ENCODE measurements around the gene ARID1B. TPM values are rescaled to one million over a fixed set of nuclear protein-coding genes. Genes with fewer than 3 reads are reported as not detected.

The ARID1B gene
- total and polyA plus RNA-seq, 10 of the 15 experiments (the other 5 are each of a cell fraction or from before 2014, with no cell fraction given) = 24.7 to 133 (median 54.6) TPM

DNA sequence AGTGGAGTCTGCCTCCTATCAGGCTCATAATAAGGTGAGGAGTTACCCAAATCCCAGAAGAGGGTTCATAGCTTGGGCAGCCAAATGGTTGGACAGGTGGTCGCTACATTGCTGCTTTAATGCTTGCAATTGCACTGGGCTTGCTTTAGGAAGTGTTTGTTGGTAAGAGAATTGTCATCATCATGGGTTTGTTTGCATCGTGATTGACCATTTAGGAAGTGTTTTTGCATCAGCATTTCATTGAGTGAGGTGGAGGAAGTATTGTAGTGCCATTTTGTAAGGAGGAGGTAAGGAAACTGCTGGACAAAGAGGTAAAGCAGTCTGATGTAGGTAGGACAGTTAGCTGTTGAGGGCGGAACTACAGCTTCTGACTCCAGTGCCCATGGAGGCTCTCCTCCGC lies 101.5 kb downstream of the ARID1B start:
- H3K27ac ChIP-seq (ENCODE audit: control insufficient read depth, insufficient read depth) = no peak overlapping the region
- SMC1A ChIA-PET (ENCODE audit: uncharacterized antibody, unreplicated experiment) = interaction anchor here (1.0 to 1.8 kb wide), 4 partner anchors 24 to 241 kb away, joined by 3 to 4 read pairs (median 4); no protein-coding TSS in a partner anchor
- POLR2A ChIA-PET = no interaction called here
- no peak overlapping the region for H3K4me2 ChIP-seq (ENCODE audit: control insufficient read depth, insufficient read depth)
- H3K27me3 ChIP-seq (replicated peaks in 1 of 2; ENCODE audit: control insufficient read depth in 2 of 2, insufficient read depth in 2 of 2, low read length in 1 of 2) = no peaks in the 10 kb centered on the region
- H3K36me3 ChIP-seq (ENCODE audit: control insufficient read depth in 2 of 2, insufficient read depth in 2 of 2, low read length in 1 of 2) = peaks cover 1 to 3% of the 10 kb centered on the region in 2 experiments
- no peak for ATAC-seq
- H3K4me3 ChIP-seq = no peak overlapping the region
- CTCF ChIA-PET = no interaction called here
- intact Hi-C loops (cut with micrococcal nuclease; ENCODE audit: unreplicated experiment) = loop anchor here (10.0 kb wide), 1 partner anchor 314 kb away; no protein-coding TSS in a partner anchor
- H3K9me3 ChIP-seq (replicated peaks; ENCODE audit: control insufficient read depth, insufficient read depth, low read length) = no peaks in the 10 kb centered on the region
- peaks cover 10% of the 10 kb centered on the region for H4K20me1 ChIP-seq (ENCODE audit: control insufficient read depth, insufficient read depth)
- FAIRE-seq = no peak
- BruUV-seq (replicated peaks) = no TSS peak
- RAD21 ChIA-PET (ENCODE audit: unreplicated experiment) = no interaction called here
- peaks cover 21% of the 10 kb centered on the region for H3K4me1 ChIP-seq (ENCODE audit: control insufficient read depth, insufficient read depth, low read length)
- H2AFZ ChIP-seq (ENCODE audit: control insufficient read depth, low read depth, low read length) = no peak overlapping the region
- H3K9ac ChIP-seq (ENCODE audit: control insufficient read depth, insufficient read depth, low read length) = no peak overlapping the region
- DNase-seq (ENCODE audit: low read depth, low spot score) = no peak
- peaks cover 94% of the 10 kb centered on the region for H3K79me2 ChIP-seq (ENCODE audit: control insufficient read depth, insufficient read depth, low read length)
- in situ Hi-C loops (cut with MboI) = no loop called here
- WGBS (ENCODE audit: insufficient coverage, insufficient replicate concordance, low lambda C conversion rate, missing lambda C conversion rate) = 98% methylated on average over 4 of the region's 4 CpGs
- TF ChIP-seq BCLAF1 (IDR thresholded peaks at IDR 0.05) (no peak), MAX (IDR thresholded peaks at IDR 0.05; ENCODE audit: low read depth, low read length) (no peak), HCFC1 (IDR thresholded peaks at IDR 0.05; ENCODE audit: low read length) (no peak), MYB (IDR thresholded peaks at IDR 0.05; ENCODE audit: borderline replicate concordance, low read depth, low read length) (no peak), CBFB (IDR thresholded peaks at IDR 0.05; ENCODE audit: low read depth) (no peak), HDGF (IDR thresholded peaks at IDR 0.05) (no peak), ESRRA (IDR thresholded peaks at IDR 0.05; ENCODE audit: low read length) (no peak), STAT1 (conservative IDR thresholded peaks at IDR 0.05) (no peak), RCOR1 (conservative IDR thresholded peaks at IDR 0.05; ENCODE audit: low read depth, low read length) (no peak), EZH2 (IDR thresholded peaks at IDR 0.05; ENCODE audit: borderline replicate concordance, control insufficient read depth, low read depth, low read length) (no peak), ETV6 (conservative IDR thresholded peaks at IDR 0.05 in 1 of 2, IDR thresholded peaks at IDR 0.05 in 1 of 2; ENCODE audit: borderline replicate concordance in 1 of 2, low read depth in 1 of 2) (no peak), IRF3 (IDR thresholded peaks at IDR 0.05) (no peak), STAT3 (IDR thresholded peaks at IDR 0.05; ENCODE audit: low read depth, low read length) (no peak)
- TF ChIP-seq, protein P1, sequence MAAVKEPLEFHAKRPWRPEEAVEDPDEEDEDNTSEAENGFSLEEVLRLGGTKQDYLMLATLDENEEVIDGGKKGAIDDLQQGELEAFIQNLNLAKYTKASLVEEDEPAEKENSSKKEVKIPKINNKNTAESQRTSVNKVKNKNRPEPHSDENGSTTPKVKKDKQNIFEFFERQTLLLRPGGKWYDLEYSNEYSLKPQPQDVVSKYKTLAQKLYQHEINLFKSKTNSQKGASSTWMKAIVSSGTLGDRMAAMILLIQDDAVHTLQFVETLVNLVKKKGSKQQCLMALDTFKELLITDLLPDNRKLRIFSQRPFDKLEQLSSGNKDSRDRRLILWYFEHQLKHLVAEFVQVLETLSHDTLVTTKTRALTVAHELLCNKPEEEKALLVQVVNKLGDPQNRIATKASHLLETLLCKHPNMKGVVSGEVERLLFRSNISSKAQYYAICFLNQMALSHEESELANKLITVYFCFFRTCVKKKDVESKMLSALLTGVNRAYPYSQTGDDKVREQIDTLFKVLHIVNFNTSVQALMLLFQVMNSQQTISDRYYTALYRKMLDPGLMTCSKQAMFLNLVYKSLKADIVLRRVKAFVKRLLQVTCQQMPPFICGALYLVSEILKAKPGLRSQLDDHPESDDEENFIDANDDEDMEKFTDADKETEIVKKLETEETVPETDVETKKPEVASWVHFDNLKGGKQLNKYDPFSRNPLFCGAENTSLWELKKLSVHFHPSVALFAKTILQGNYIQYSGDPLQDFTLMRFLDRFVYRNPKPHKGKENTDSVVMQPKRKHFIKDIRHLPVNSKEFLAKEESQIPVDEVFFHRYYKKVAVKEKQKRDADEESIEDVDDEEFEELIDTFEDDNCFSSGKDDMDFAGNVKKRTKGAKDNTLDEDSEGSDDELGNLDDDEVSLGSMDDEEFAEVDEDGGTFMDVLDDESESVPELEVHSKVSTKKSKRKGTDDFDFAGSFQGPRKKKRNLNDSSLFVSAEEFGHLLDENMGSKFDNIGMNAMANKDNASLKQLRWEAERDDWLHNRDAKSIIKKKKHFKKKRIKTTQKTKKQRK (IDR thresholded peaks at IDR 0.05; ENCODE audit: low read depth, low read length) = no peak
- TF ChIP-seq, protein P2, sequence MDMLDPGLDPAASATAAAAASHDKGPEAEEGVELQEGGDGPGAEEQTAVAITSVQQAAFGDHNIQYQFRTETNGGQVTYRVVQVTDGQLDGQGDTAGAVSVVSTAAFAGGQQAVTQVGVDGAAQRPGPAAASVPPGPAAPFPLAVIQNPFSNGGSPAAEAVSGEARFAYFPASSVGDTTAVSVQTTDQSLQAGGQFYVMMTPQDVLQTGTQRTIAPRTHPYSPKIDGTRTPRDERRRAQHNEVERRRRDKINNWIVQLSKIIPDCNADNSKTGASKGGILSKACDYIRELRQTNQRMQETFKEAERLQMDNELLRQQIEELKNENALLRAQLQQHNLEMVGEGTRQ (IDR thresholded peaks at IDR 0.05; ENCODE audit: borderline replicate concordance, low read depth, low read length) = no peak

All from GM12878 (cell line).